Keratinocyte (primary cell): ENCODE results near the gene GRIA2. TPM values are rescaled to one million over a fixed set of nuclear protein-coding genes. Genes with fewer than 3 reads are reported as not detected.

Experiments
- DNase-seq: peaks from one replicate; pipeline ENCODE4 v3.0.0-alpha.2; 2011; ENCODE audit warnings: low read depth, missing footprints, low spot score
- FAIRE-seq: peaks from 2 replicates; lab custom pipeline; 2011; peaks lifted over from hg19 to GRCh38; lab: Jason Lieb, UNC
- H2AFZ ChIP-seq: 2 replicates; pipeline ENCODE4 v1.6.0; 2012; ENCODE audit warnings: low read length, control low read depth, inconsistent platforms; ENCODE audit not compliant: control insufficient read depth
- H3K27ac ChIP-seq: 2 replicates; pipeline ENCODE4 v1.5.1; 2011; ENCODE audit warnings: low read length; ENCODE audit not compliant: control insufficient read depth, insufficient read depth
- H3K27me3 ChIP-seq: 3 replicates; pipeline ENCODE4 v1.6.0; 2011; ENCODE audit warnings: low read length; ENCODE audit not compliant: control insufficient read depth, insufficient read depth; ENCODE audit errors: extremely low read depth
- H3K36me3 ChIP-seq, 2 experiments: 2 replicates in 1 of 2; 3 replicates in 1 of 2; pipeline ENCODE4 v1.5.1; 2011; ENCODE audit warnings: low read length in 2 of 2, mild to moderate bottlenecking in 1 of 2; ENCODE audit not compliant: control insufficient read depth in 2 of 2, insufficient read depth in 2 of 2; ENCODE audit errors: extremely low read depth in 1 of 2
- H3K4me1 ChIP-seq: 3 replicates; pipeline ENCODE4 v1.5.1; 2011; ENCODE audit warnings: low read length; ENCODE audit not compliant: control insufficient read depth, insufficient read depth; ENCODE audit errors: extremely low read depth
- H3K4me2 ChIP-seq: 3 replicates; pipeline ENCODE4 v1.6.0; 2011; ENCODE audit warnings: low read depth, low read length; ENCODE audit not compliant: control insufficient read depth, insufficient read depth; ENCODE audit errors: extremely low read depth
- H3K4me3 ChIP-seq, 3 experiments: fragments of 200-600 bp in 1 of 3; sonication (generic) in 1 of 3; 2 replicates in 2 of 3; 3 replicates in 1 of 3; pipeline ENCODE4 v1.5.1; 2011 to 2016; ENCODE audit warnings: low read length in 3 of 3, mild to moderate bottlenecking in 3 of 3, control low read depth in 2 of 3, inconsistent platforms in 1 of 3, low read depth in 1 of 3, mixed read lengths in 1 of 3, mixed run types in 1 of 3, moderate library complexity in 1 of 3; ENCODE audit not compliant: control insufficient read depth in 2 of 3, insufficient read depth in 2 of 3; ENCODE audit errors: extremely low read depth in 1 of 3
- H3K79me2 ChIP-seq: 2 replicates; pipeline ENCODE4 v1.6.0; 2012; ENCODE audit warnings: low read length; ENCODE audit not compliant: control insufficient read depth, insufficient read depth
- H3K9ac ChIP-seq: 3 replicates; pipeline ENCODE4 v1.6.0; 2011; ENCODE audit warnings: low read length; ENCODE audit not compliant: control insufficient read depth, insufficient read depth; ENCODE audit errors: extremely low read depth
- H3K9me1 ChIP-seq: 3 replicates; pipeline ENCODE4 v1.6.0; 2011; ENCODE audit warnings: low read length; ENCODE audit not compliant: control insufficient read depth, insufficient read depth; ENCODE audit errors: extremely low read depth
- H3K9me3 ChIP-seq: 2 replicates; pipeline ENCODE4 v1.5.1; 2012; ENCODE audit warnings: low read depth, low read length; ENCODE audit not compliant: control insufficient read depth
- H4K20me1 ChIP-seq: 3 replicates; pipeline ENCODE4 v1.6.0; 2011; ENCODE audit warnings: low read length; ENCODE audit not compliant: control insufficient read depth, insufficient read depth; ENCODE audit errors: extremely low read depth
- CTCF ChIP-seq, 3 experiments: IDR thresholded peaks in 1 of 3; conservative IDR thresholded peaks in 1 of 3; optimal IDR thresholded peaks in 1 of 3; 2 replicates in 2 of 3; 3 replicates in 1 of 3; pipeline versions ENCODE3 to v1.5.1; 2011; ENCODE audit warnings: low read length in 3 of 3, mild to moderate bottlenecking in 3 of 3, moderate library complexity in 2 of 3, control low read depth in 1 of 3, inconsistent platforms in 1 of 3; ENCODE audit not compliant: insufficient read depth in 2 of 3; ENCODE audit errors: extremely low read depth in 1 of 3
- EZH2 ChIP-seq: IDR thresholded peaks from one replicate; pipeline ENCODE4 v1.6.1; 2012; ENCODE audit warnings: inconsistent platforms, mild to moderate bottlenecking, low read length, moderate library complexity
- dilution Hi-C: fragments of 300-500 bp; cut with MboI; formaldehyde crosslinking; loops from one replicate; pipeline ENCODE4 v1.7.0; 2020; ENCODE audit warnings: low sequenced_read_pairs; ENCODE audit not compliant: extremely low pct_ligation_motif_present
- polyA plus RNA-seq, 5 experiments: library from polyadenylated mRNA; depleted of rRNA in 3 of 5; stranded (reverse) in 3 of 5; stranded (forward) in 1 of 5; unstranded in 1 of 5; fragments of >200 nt; gene quantifications; 1 replicate in 1 of 5; 2 replicates in 3 of 5; 3 replicates in 1 of 5; pipeline versions ENCODE4 v1.2.1 to v1.2.3, GENCODE V29; 2011 to 2012; ENCODE audit warnings: missing spikeins in 2 of 5, low read depth in 1 of 5, low replicate concordance in 1 of 5

GRIA2 gene
- polyA plus RNA-seq, 1 donor (not counting 4 experiments of a cell fraction or from before 2014, with no cell fraction given) = not detected

GRCh38 chr4:157304769-157305168 is 84.2 kb downstream of the GRIA2 start:
- no peaks in the 10 kb centered on the region for H3K79me2 ChIP-seq
- no peaks in the 10 kb centered on the region for H4K20me1 ChIP-seq
- H2AFZ ChIP-seq = no peak overlapping the region
- no peaks in the 10 kb centered on the region for H3K36me3 ChIP-seq
- no peak for FAIRE-seq
- no peaks in the 10 kb centered on the region for H3K27me3 ChIP-seq
- no peak overlapping the region for H3K4me3 ChIP-seq
- H3K9me3 ChIP-seq = no peaks in the 10 kb centered on the region
- no peak overlapping the region for H3K9ac ChIP-seq
- no peak for TF ChIP-seq EZH2
- TF ChIP-seq CTCF (optimal IDR thresholded peaks at IDR 0.05 in 1 of 3, IDR thresholded peaks at IDR 0.05 in 1 of 3, conservative IDR thresholded peaks at IDR 0.05 in 1 of 3; ENCODE audit: extremely low read depth in 1 of 3, insufficient read depth in 2 of 3, low read length in 3 of 3) = no peak
- H3K4me2 ChIP-seq = no peak overlapping the region
- H3K9me1 ChIP-seq = no peaks in the 10 kb centered on the region
- H3K27ac ChIP-seq = no peak overlapping the region
- no peaks in the 10 kb centered on the region for H3K4me1 ChIP-seq
- DNase-seq = no peak
- dilution Hi-C loops = no loop called here

GRCh38 chr4:157312702-157313101 is 92.2 kb downstream of the GRIA2 start:
- Histone ChIP-seq H3K9me1 (no peaks in the 10 kb centered on the region), H3K36me3 (no peaks in the 10 kb centered on the region), H3K4me1 (no peaks in the 10 kb centered on the region), H3K4me3 (no peak overlapping the region), H4K20me1 (no peaks in the 10 kb centered on the region), H3K27ac (no peak overlapping the region), H2AFZ (no peak overlapping the region), H3K9ac (no peak overlapping the region), H3K9me3 (no peaks in the 10 kb centered on the region), H3K4me2 (no peak overlapping the region), H3K27me3 (no peaks in the 10 kb centered on the region), H3K79me2 (no peaks in the 10 kb centered on the region)
- TF ChIP-seq CTCF (optimal IDR thresholded peaks at IDR 0.05 in 1 of 3, IDR thresholded peaks at IDR 0.05 in 1 of 3, conservative IDR thresholded peaks at IDR 0.05 in 1 of 3; ENCODE audit: extremely low read depth in 1 of 3, insufficient read depth in 2 of 3, low read length in 3 of 3) (no peak), EZH2 (no peak)
- FAIRE-seq (no peak), DNase-seq (no peak)
- dilution Hi-C loops = no loop called here
